H1 (cell line): Measurements from ENCODE around the gene CDC73. TPM values are rescaled to one million over a fixed set of nuclear protein-coding genes. Genes with fewer than 3 reads are reported as not detected.

Source experiments
- CTCF ChIA-PET: fragments of 300-600 bp; sonication (Branson Sonifier 250); formaldehyde crosslinking; loops from one replicate; lab custom pipeline; 2021; ENCODE audit not compliant: partially characterized antibody; lab: Charles Lee
- POLR2A ChIA-PET: fragments of 300-600 bp; sonication (Branson Sonifier 250); formaldehyde crosslinking; loops from one replicate; lab custom pipeline; 2021; ENCODE audit warnings: inconsistent platforms; ENCODE audit not compliant: partially characterized antibody; lab: Charles Lee
- DNase-seq, 2 experiments: peaks; one replicate each; pipeline versions ENCODE4 v3.0.0 to v3.0.0-alpha.2; 2010 to 2022; ENCODE audit warnings: low spot score in 2 of 2, low read depth in 1 of 2, mixed read lengths in 1 of 2
- FAIRE-seq: peaks from 2 replicates; lab custom pipeline; 2011; peaks lifted over from hg19 to GRCh38; lab: Jason Lieb, UNC
- H2AFZ ChIP-seq: 2 replicates; pipeline ENCODE4 v1.8.1; 2012; ENCODE audit warnings: low read length, inconsistent platforms
- H2AK5ac ChIP-seq: 2 replicates; pipeline ENCODE4 v1.6.1; 2013; ENCODE audit warnings: low read depth, low read length
- H2BK120ac ChIP-seq: replicated peaks from 2 replicates; pipeline ENCODE3; 2013; ENCODE audit warnings: low read depth, low read length, inconsistent platforms
- H2BK12ac ChIP-seq: 2 replicates; pipeline ENCODE4 v1.6.1; 2013; ENCODE audit warnings: low read depth, low read length
- H2BK15ac ChIP-seq: 2 replicates; pipeline ENCODE4 v1.6.1; 2013; ENCODE audit warnings: low read length
- H2BK20ac ChIP-seq: 2 replicates; pipeline ENCODE4 v1.6.1; 2013; ENCODE audit warnings: low read length
- H2BK5ac ChIP-seq: 2 replicates; pipeline ENCODE4 v1.6.1; 2013; ENCODE audit warnings: low read depth, low read length
- H3K14ac ChIP-seq: 2 replicates; pipeline ENCODE4 v1.6.1; 2013; ENCODE audit warnings: inconsistent platforms; ENCODE audit not compliant: insufficient read length
- H3K18ac ChIP-seq: 2 replicates; pipeline ENCODE4 v1.6.1; 2013; ENCODE audit warnings: low read length; ENCODE audit errors: extremely low read depth
- H3K23ac ChIP-seq: 2 replicates; pipeline ENCODE4 v1.6.1; 2013; ENCODE audit warnings: inconsistent platforms; ENCODE audit not compliant: insufficient read length
- H3K23me2 ChIP-seq: 2 replicates; pipeline ENCODE4 v1.6.1; 2013; ENCODE audit warnings: low read depth, low read length
- H3K27ac ChIP-seq: 2 replicates; pipeline ENCODE4 v1.6.1; 2011; ENCODE audit warnings: low read depth, low read length, inconsistent platforms
- H3K27me3 ChIP-seq, 4 experiments: replicated peaks in 1 of 4; 1 replicate in 1 of 4; 2 replicates in 3 of 4; pipeline versions ENCODE4 v1.6.1 to v1.8.1; 2011 to 2013; ENCODE audit warnings: low read length in 3 of 4, mild to moderate bottlenecking in 3 of 4, inconsistent platforms in 2 of 4, mixed read lengths in 2 of 4, moderate library complexity in 1 of 4; ENCODE audit not compliant: control insufficient read depth in 3 of 4, insufficient read depth in 3 of 4; ENCODE audit errors: extremely low read depth in 1 of 4
- H3K36me3 ChIP-seq, 4 experiments: 2 replicates each; pipeline versions ENCODE4 v1.6.1 to v1.8.1; 2011 to 2013; ENCODE audit warnings: mild to moderate bottlenecking in 4 of 4, low read length in 3 of 4, moderate library complexity in 2 of 4, control low read depth in 1 of 4, inconsistent platforms in 1 of 4; ENCODE audit not compliant: insufficient read depth in 4 of 4, control insufficient read depth in 2 of 4
- H3K4ac ChIP-seq: replicated peaks from 2 replicates; pipeline ENCODE3; 2013; ENCODE audit warnings: low read length, low read depth, mixed read lengths, inconsistent platforms; ENCODE audit not compliant: insufficient read length
- H3K4me1 ChIP-seq, 4 experiments: replicated peaks in 1 of 4; 1 replicate in 1 of 4; 2 replicates in 3 of 4; pipeline versions ENCODE4 v1.6.1 to v1.8.1; 2011 to 2013; ENCODE audit warnings: low read length in 3 of 4, inconsistent platforms in 2 of 4, mixed read lengths in 1 of 4; ENCODE audit not compliant: insufficient read depth in 4 of 4, control insufficient read depth in 3 of 4
- H3K4me2 ChIP-seq, 2 experiments: 2 replicates each; pipeline versions ENCODE4 v1.6.1 to v1.8.1; 2011 to 2013; ENCODE audit warnings: low read depth in 2 of 2, low read length in 2 of 2, control low read depth in 1 of 2, inconsistent platforms in 1 of 2, mild to moderate bottlenecking in 1 of 2; ENCODE audit not compliant: insufficient read depth in 1 of 2
- H3K4me3 ChIP-seq, 4 experiments: fragments of 200-600, 300-600 bp in 1 of 4; sonication (generic), shearing (Covaris generic), sonication (Bioruptor Twin) in 1 of 4; 2 replicates each; pipeline versions ENCODE4 v1.5.1 to v1.8.1; 2011 to 2016; ENCODE audit warnings: low read length in 4 of 4, low read depth in 3 of 4, control low read depth in 2 of 4, inconsistent platforms in 2 of 4, mild to moderate bottlenecking in 2 of 4, mixed read lengths in 1 of 4, moderate library complexity in 1 of 4; ENCODE audit not compliant: insufficient read depth in 2 of 4; ENCODE audit errors: extremely low read depth in 1 of 4
- H3K56ac ChIP-seq: replicated peaks from 2 replicates; pipeline ENCODE3; 2013; ENCODE audit warnings: low read depth, mild to moderate bottlenecking, mixed read lengths, low read length, inconsistent platforms; ENCODE audit not compliant: insufficient read length
- H3K79me1 ChIP-seq: 2 replicates; pipeline ENCODE4 v1.6.1; 2013; ENCODE audit warnings: low read depth, low read length, control low read depth
- H3K79me2 ChIP-seq, 2 experiments: 2 replicates each; pipeline versions ENCODE4 v1.6.1 to v1.8.1; 2012 to 2013; ENCODE audit warnings: low read length in 2 of 2, mild to moderate bottlenecking in 2 of 2, inconsistent platforms in 1 of 2; ENCODE audit not compliant: insufficient read depth in 2 of 2, control insufficient read depth in 1 of 2
- H3K9ac ChIP-seq, 4 experiments: replicated peaks in 1 of 4; 1 replicate in 1 of 4; 2 replicates in 3 of 4; pipeline versions ENCODE4 v1.6.1 to v1.8.1; 2011 to 2013; ENCODE audit warnings: low read depth in 3 of 4, low read length in 3 of 4, control low read depth in 2 of 4, mild to moderate bottlenecking in 2 of 4, moderate library complexity in 2 of 4, inconsistent platforms in 1 of 4; ENCODE audit errors: extremely low read depth in 1 of 4
- H3K9me3 ChIP-seq, 2 experiments: 2 replicates each; pipeline versions ENCODE4 v1.6.1 to v1.8.1; 2012 to 2013; ENCODE audit warnings: mild to moderate bottlenecking in 2 of 2, moderate library complexity in 2 of 2, control low read depth in 1 of 2, inconsistent platforms in 1 of 2, low read depth in 1 of 2, low read length in 1 of 2, mixed read lengths in 1 of 2; ENCODE audit not compliant: insufficient read depth in 2 of 2
- H4K20me1 ChIP-seq, 2 experiments: replicated peaks in 1 of 2; 2 replicates each; pipeline versions ENCODE3 to v1.8.1; 2011 to 2013; ENCODE audit warnings: inconsistent platforms in 2 of 2, low read length in 2 of 2, mild to moderate bottlenecking in 1 of 2; ENCODE audit not compliant: insufficient read depth in 2 of 2, control insufficient read depth in 1 of 2
- H4K5ac ChIP-seq: 2 replicates; pipeline ENCODE4 v1.6.1; 2013; ENCODE audit warnings: low read length, low read depth, mixed read lengths, inconsistent platforms; ENCODE audit not compliant: insufficient read length
- H4K8ac ChIP-seq: 2 replicates; pipeline ENCODE4 v1.8.0; 2013; ENCODE audit warnings: mild to moderate bottlenecking, moderate library complexity, low read length, inconsistent platforms; ENCODE audit not compliant: insufficient read depth; ENCODE audit errors: extremely low read depth
- H4K91ac ChIP-seq: replicated peaks from 2 replicates; pipeline ENCODE3; 2013; ENCODE audit warnings: low read length, mixed read lengths, inconsistent platforms; ENCODE audit not compliant: insufficient read length
- CHD2 ChIP-seq: IDR thresholded peaks from 2 replicates; pipeline ENCODE4 v1.6.1; 2012; ENCODE audit warnings: low read length, improper control_type of control experiment
- CTBP2 ChIP-seq: IDR thresholded peaks from 2 replicates; pipeline ENCODE4 v1.7.0; 2011; ENCODE audit warnings: borderline replicate concordance, mild to moderate bottlenecking, moderate library complexity, mixed read lengths, low read length; ENCODE audit not compliant: insufficient read depth, insufficient read length
- EP300 ChIP-seq, 2 experiments: IDR thresholded peaks; 1 replicate in 1 of 2; 2 replicates in 1 of 2; pipeline ENCODE4 v1.6.1; 2011 to 2012; ENCODE audit warnings: low read depth in 2 of 2, low read length in 2 of 2, mild to moderate bottlenecking in 2 of 2, borderline replicate concordance in 1 of 2, inconsistent platforms in 1 of 2, moderate library complexity in 1 of 2
- FOSL1 ChIP-seq: IDR thresholded peaks from 2 replicates; pipeline ENCODE4 v1.6.1; 2011; ENCODE audit warnings: mild to moderate bottlenecking, low read depth, low read length, moderate library complexity; ENCODE audit not compliant: insufficient read depth
- KDM4A ChIP-seq: IDR thresholded peaks from one replicate; pipeline ENCODE4 v1.7.1; 2012; ENCODE audit warnings: low read depth, mild to moderate bottlenecking, moderate library complexity, low read length, inconsistent platforms; ENCODE audit not compliant: severe bottlenecking
- MAFK ChIP-seq: IDR thresholded peaks from 2 replicates; pipeline ENCODE4 v1.6.1; 2012; ENCODE audit warnings: low read depth, mild to moderate bottlenecking, improper control_type of control experiment, low read length
- POLR2A ChIP-seq, 2 experiments: IDR thresholded peaks; 1 replicate in 1 of 2; 2 replicates in 1 of 2; pipeline ENCODE4 v1.6.1; 2011; ENCODE audit warnings: low read depth in 2 of 2, low read length in 2 of 2, mild to moderate bottlenecking in 2 of 2; ENCODE audit errors: control extremely low read depth in 1 of 2
- POLR2AphosphoS5 ChIP-seq: IDR thresholded peaks from 2 replicates; pipeline ENCODE4 v1.6.1; 2011; ENCODE audit warnings: low read depth, low read length
- RNF2 ChIP-seq: fragments of 200-900, 300-1000 bp; sonication (generic); IDR thresholded peaks from 2 replicates; pipeline ENCODE4 v1.7.1; 2016; ENCODE audit warnings: borderline replicate concordance, low read depth, mild to moderate bottlenecking, antibody characterized with exemption, low read length; ENCODE audit not compliant: poor library complexity, severe bottlenecking; ENCODE audit errors: missing control alignments
- RXRA ChIP-seq: IDR thresholded peaks from 2 replicates; pipeline ENCODE4 v1.6.1; 2011; ENCODE audit warnings: low read depth, mild to moderate bottlenecking, low read length, moderate library complexity; ENCODE audit not compliant: insufficient read depth
- TAF7 ChIP-seq: optimal IDR thresholded peaks from 2 replicates; pipeline ENCODE3; 2011; ENCODE audit warnings: low read depth, mild to moderate bottlenecking, inconsistent platforms, low read length, moderate library complexity, borderline replicate concordance
- WGBS, 2 experiments: shearing (Covaris generic) in 1 of 2; methylation state at CpG; one replicate each; pipeline versions ENCODE4 v1.1.6 to v1.1.7; 2013 to 2015; ENCODE audit warnings: low lambda C conversion rate in 2 of 2, mixed read lengths in 2 of 2, inconsistent platforms in 1 of 2, low coverage in 1 of 2, missing lambda C conversion rate in 1 of 2; ENCODE audit not compliant: insufficient replicate concordance in 2 of 2, insufficient coverage in 1 of 2, insufficient read length in 1 of 2; ENCODE audit errors: extremely low coverage in 1 of 2, missing lambda C conversion rate in 1 of 2; 5-methylcytosine and 5-hydroxymethylcytosine counted together
- polyA plus RNA-seq, 7 experiments: library from polyadenylated mRNA; depleted of rRNA in 3 of 7; stranded (reverse) in 5 of 7; unstranded in 2 of 7; fragments of >200 nt in 5 of 7; fragments of 200-250 nt in 2 of 7; gene quantifications; 1 replicate in 5 of 7; 2 replicates in 1 of 7; 4 replicates in 1 of 7; pipeline versions ENCODE4 v1.2.1 to v1.2.3, GENCODE V29; 2011 to 2013; ENCODE audit warnings: missing spikeins in 2 of 7, mixed read lengths in 2 of 7
- total RNA-seq: library from RNA; stranded (reverse); fragmentation: NEBNext Ultra II Directional; extraction: Animal tissue kit (Norgen Biotek cat#: 25700); gene quantifications from 2 replicates; pipeline ENCODE4 v1.2.1, GENCODE V29; 2021
- TF ChIP-seq, protein P1 (sequence below): IDR thresholded peaks from 2 replicates; pipeline ENCODE4 v1.6.1; 2011; ENCODE audit warnings: low read length, improper control_type of control experiment

CDC73 gene
- total and polyA plus RNA-seq, 2 of the 8 experiments (the other 6 are each of a cell fraction or from before 2014, with no cell fraction given), result 9.8 to 64.0 TPM

DNA sequence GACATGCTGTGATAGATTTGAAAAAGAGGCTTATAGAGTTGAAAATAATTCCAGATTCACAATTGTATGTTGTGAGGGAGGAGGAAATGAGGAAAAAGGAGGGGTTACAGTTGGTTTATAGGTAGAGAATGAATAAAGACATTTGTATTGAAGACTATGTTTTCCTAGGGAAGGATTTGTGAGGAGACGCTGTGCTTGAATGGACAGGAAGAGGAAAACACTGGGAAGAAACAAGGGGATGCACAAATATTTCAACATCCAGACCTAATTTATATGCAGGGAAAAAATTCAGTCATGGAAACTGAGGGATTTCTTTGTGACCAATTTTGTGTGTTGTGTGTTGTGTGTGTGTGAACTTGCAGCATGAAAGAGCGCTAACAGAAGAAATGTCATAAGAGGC lies 157.1 kb downstream of the CDC73 start:
- Histone ChIP-seq H4K91ac (no peak overlapping the region), H3K9ac (no peak overlapping the region)
- 85% methylated on average over 2 of the region's 2 CpGs; no CpG with 5 or more reads in 1 of the 2 experiments for WGBS, 2 experiments

More for the DNA sequence above, 157.1 kb downstream of the CDC73 start:
- Histone ChIP-seq H3K4me1 (no peaks in the 10 kb centered on the region), H3K56ac (no peak overlapping the region), H3K27ac (no peak overlapping the region), H2BK5ac (no peak overlapping the region), H3K79me1 (no peaks in the 10 kb centered on the region), H3K23ac (no peak overlapping the region), H4K8ac (no peak overlapping the region), H3K9me3 (0 out of 4 replicates have a peak, but pooled peaks cover 0 to under 1% of the 10 kb centered on the region in 2 experiments), H3K27me3 (no peaks in the 10 kb centered on the region), H2AFZ (no peak overlapping the region), H4K5ac (no peak overlapping the region), H2AK5ac (no peak overlapping the region), H3K23me2 (no peaks in the 10 kb centered on the region), H2BK120ac (no peak overlapping the region), H3K18ac (no peak overlapping the region), H2BK20ac (no peak overlapping the region), H3K36me3 (no peaks in the 10 kb centered on the region; a peak in 1 of 8 replicates), H2BK12ac (no peak overlapping the region), H2BK15ac (no peak overlapping the region), H3K14ac (no peak overlapping the region), H3K79me2 (no peaks in the 10 kb centered on the region), H3K4me2 (no peak overlapping the region), H3K4me3 (no peak overlapping the region), H3K4ac (no peak overlapping the region), H4K20me1 (no peaks in the 10 kb centered on the region)
- TF ChIP-seq RNF2, result no peak
- no peak for TF ChIP-seq MAFK
- no peak for TF ChIP-seq TAF7
- no peak for TF ChIP-seq RXRA
- no peak for TF ChIP-seq FOSL1
- no peak for TF ChIP-seq CTBP2
- TF ChIP-seq CHD2, result no peak
- TF ChIP-seq KDM4A, result no peak
- TF ChIP-seq POLR2AphosphoS5, result no peak
- TF ChIP-seq, protein P1, sequence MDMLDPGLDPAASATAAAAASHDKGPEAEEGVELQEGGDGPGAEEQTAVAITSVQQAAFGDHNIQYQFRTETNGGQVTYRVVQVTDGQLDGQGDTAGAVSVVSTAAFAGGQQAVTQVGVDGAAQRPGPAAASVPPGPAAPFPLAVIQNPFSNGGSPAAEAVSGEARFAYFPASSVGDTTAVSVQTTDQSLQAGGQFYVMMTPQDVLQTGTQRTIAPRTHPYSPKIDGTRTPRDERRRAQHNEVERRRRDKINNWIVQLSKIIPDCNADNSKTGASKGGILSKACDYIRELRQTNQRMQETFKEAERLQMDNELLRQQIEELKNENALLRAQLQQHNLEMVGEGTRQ, result no peak
- no peak for TF ChIP-seq EP300 (IDR thresholded peaks at IDR 0.05; ENCODE audit: borderline replicate concordance in 1 of 2, low read depth in 2 of 2, low read length in 2 of 2)
- no peak for TF ChIP-seq POLR2A (IDR thresholded peaks at IDR 0.05; ENCODE audit: control extremely low read depth in 1 of 2, low read depth in 2 of 2, low read length in 2 of 2)
- ChIA-PET POLR2A (no interaction called here), CTCF (no interaction called here)
- DNase-seq, result no peak
- no peak for FAIRE-seq
